ENCODE data around the gene LPAR1.

Gene LPAR1

GRCh38 chr9:110995420-110996340 lies 42.6 kb downstream of the LPAR1 start:
- no peak for ATAC-seq
- TF ChIP-seq TOX (CRISPR knock-in tag; IDR thresholded peaks at IDR 0.05; ENCODE audit: borderline replicate concordance) (no peak), OSR1 (CRISPR knock-in tag; IDR thresholded peaks at IDR 0.05) (no peak)

GRCh38 chr9:110994771-110995241 lies 43.5 kb downstream of the LPAR1 start:
- TF ChIP-seq BACH2 (CRISPR knock-in tag; IDR thresholded peaks at IDR 0.05; ENCODE audit: borderline replicate concordance) (no peak), ZNF8 (CRISPR knock-in tag; IDR thresholded peaks at IDR 0.05) (no peak), ARNTL (CRISPR knock-in tag; IDR thresholded peaks at IDR 0.05; ENCODE audit: borderline replicate concordance, low read depth) (no peak), CREB5 (CRISPR knock-in tag; IDR thresholded peaks at IDR 0.05; ENCODE audit: low read depth) (no peak), ZNF565 (CRISPR knock-in tag; conservative IDR thresholded peaks at IDR 0.05; ENCODE audit: low read depth) (no peak), ZNF70 (CRISPR knock-in tag; IDR thresholded peaks at IDR 0.05) (no peak), CSDC2 (CRISPR knock-in tag; IDR thresholded peaks at IDR 0.05) (no peak), ESRRG (CRISPR knock-in tag; IDR thresholded peaks at IDR 0.05) (no peak), ISL1 (CRISPR knock-in tag; IDR thresholded peaks at IDR 0.05) (no peak), CSRNP3 (CRISPR knock-in tag; IDR thresholded peaks at IDR 0.05) (no peak), GLIS3 (CRISPR knock-in tag; IDR thresholded peaks at IDR 0.05) (no peak), ZFP30 (CRISPR knock-in tag; IDR thresholded peaks at IDR 0.05) (no peak), POU6F1 (CRISPR knock-in tag; IDR thresholded peaks at IDR 0.05; ENCODE audit: borderline replicate concordance, low read depth) (no peak), PATZ1 (CRISPR knock-in tag; IDR thresholded peaks at IDR 0.05; ENCODE audit: borderline replicate concordance) (no peak), TOX (CRISPR knock-in tag; IDR thresholded peaks at IDR 0.05; ENCODE audit: borderline replicate concordance) (no peak), ZC3H10 (CRISPR knock-in tag; IDR thresholded peaks at IDR 0.05) (no peak), ZFP3 (CRISPR knock-in tag; IDR thresholded peaks at IDR 0.05) (no peak), TCF4 (CRISPR knock-in tag; IDR thresholded peaks at IDR 0.05; ENCODE audit: borderline replicate concordance) (no peak), OSR1 (CRISPR knock-in tag; IDR thresholded peaks at IDR 0.05) (no peak), PPARA (CRISPR knock-in tag; IDR thresholded peaks at IDR 0.05; ENCODE audit: borderline replicate concordance) (no peak)
- no peak for ATAC-seq

GRCh38 chr9:110990481-110990880 lies 47.8 kb downstream of the LPAR1 start:
- TF ChIP-seq TCF4 (CRISPR knock-in tag; IDR thresholded peaks at IDR 0.05; ENCODE audit: borderline replicate concordance) (no peak), CSDC2 (CRISPR knock-in tag; IDR thresholded peaks at IDR 0.05) (no peak), PPARA (CRISPR knock-in tag; IDR thresholded peaks at IDR 0.05; ENCODE audit: borderline replicate concordance) (no peak), RARB (CRISPR knock-in tag; IDR thresholded peaks at IDR 0.05) (no peak), BACH2 (CRISPR knock-in tag; IDR thresholded peaks at IDR 0.05; ENCODE audit: borderline replicate concordance) (no peak), SNAI2 (CRISPR knock-in tag; IDR thresholded peaks at IDR 0.05) (no peak)
- ATAC-seq: no peak

GRCh38 chr9:110986529-110986928 lies 51.7 kb downstream of the LPAR1 start:
- ATAC-seq: no peak

More at GRCh38 chr9:110986529-110986928, 51.7 kb downstream of the LPAR1 start:
- TF ChIP-seq TSHZ2 (CRISPR knock-in tag; IDR thresholded peaks at IDR 0.05) (no peak), OSR1 (CRISPR knock-in tag; IDR thresholded peaks at IDR 0.05) (no peak), ISL1 (CRISPR knock-in tag; IDR thresholded peaks at IDR 0.05) (no peak), ZC3H10 (CRISPR knock-in tag; IDR thresholded peaks at IDR 0.05) (no peak)
